GM18499 (cell line): ENCODE measurements around the gene KLHL35.

Experiments used
- ATAC-seq: cut with Tn5 transposase; IDR thresholded peaks from one replicate; pipeline ENCODE4 v1.9.1; 2021; ENCODE audit warnings: moderate number of reproducible peaks; ENCODE audit not compliant: insufficient read depth, unreplicated experiment

Gene KLHL35

GRCh38 chr11:75470476-75471080, 37.6 kb upstream of the KLHL35 start:
- ATAC-seq: no peak

GRCh38 chr11:75469785-75470405, 36.9 kb upstream of the KLHL35 start:
- ATAC-seq: no peak

GRCh38 chr11:75468534-75469340, 35.7 kb upstream of the KLHL35 start:
- ATAC-seq: no peak

- ATAC-seq: no peak
These were observed 34.9 kb upstream of the KLHL35 start for GRCh38 chr11:75467881-75468280.

GRCh38 chr11:75467311-75467710, 34.3 kb upstream of the KLHL35 start:
- ATAC-seq: no peak

GRCh38 chr11:75465701-75466531, 32.9 kb upstream of the KLHL35 start:
- no peak for ATAC-seq

- ATAC-seq: no peak
These were observed 30.2 kb upstream of the KLHL35 start for GRCh38 chr11:75463106-75463774.

- no peak for ATAC-seq
These were observed 29.2 kb upstream of the KLHL35 start for GRCh38 chr11:75462117-75462653.

GRCh38 chr11:75461151-75461550, 28.1 kb upstream of the KLHL35 start:
- ATAC-seq: no peak

- no peak for ATAC-seq
These were observed 23.7 kb upstream of the KLHL35 start for GRCh38 chr11:75456596-75457183.

GRCh38 chr11:75454987-75455386, 22.0 kb upstream of the KLHL35 start:
- ATAC-seq: no peak

GRCh38 chr11:75453916-75454655, 21.1 kb upstream of the KLHL35 start:
- no peak for ATAC-seq

GRCh38 chr11:75450826-75451821, 18.1 kb upstream of the KLHL35 start:
- ATAC-seq: no peak

GRCh38 chr11:75450236-75450635, 17.2 kb upstream of the KLHL35 start:
- no peak for ATAC-seq

GRCh38 chr11:75449776-75450175, 16.8 kb upstream of the KLHL35 start:
- ATAC-seq: no peak

GRCh38 chr11:75449271-75449670, 16.3 kb upstream of the KLHL35 start:
- no peak for ATAC-seq

- no peak for ATAC-seq
These were observed 14.4 kb upstream of the KLHL35 start for GRCh38 chr11:75447415-75447814.
